ENCODE results near the gene ZNF665. TPM values are rescaled to one million over a fixed set of nuclear protein-coding genes. Genes with fewer than 3 reads are reported as not detected.
"Not testable (repeated sequence)": the region's sequence is repeated elsewhere in the genome, so short reads cannot be mapped to it uniquely, and the experiment has no call there.

Gene ZNF665
- total RNA-seq, 1 donor from 2014 or later = 4.4 TPM

DNA sequence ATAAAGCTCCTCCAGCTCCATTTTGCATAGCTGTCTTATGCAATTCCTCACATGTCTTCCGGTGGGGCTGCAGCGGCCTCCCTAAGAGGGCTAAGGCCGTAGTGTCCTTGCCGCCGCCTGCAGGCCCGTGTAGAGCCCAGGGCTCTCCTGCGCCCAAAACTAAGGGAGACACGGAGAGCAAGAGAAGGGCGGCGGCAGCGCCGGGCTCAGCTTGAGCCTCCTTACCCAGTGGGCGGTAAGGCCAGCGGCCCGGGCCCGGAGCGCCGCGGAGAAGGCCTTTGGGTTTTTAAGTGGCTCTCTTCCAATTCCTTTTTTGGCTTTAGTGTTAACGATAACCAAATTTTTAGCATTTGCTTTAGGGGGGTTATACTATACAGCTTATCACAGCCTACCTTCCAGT is 31.4 kb upstream of the ZNF665 start:
- no peak overlapping the region for H3K9ac ChIP-seq (ENCODE audit: low read length)
- no peaks in the 10 kb centered on the region for H3K36me3 ChIP-seq (ENCODE audit: insufficient read depth, low read length)
- FAIRE-seq (no peak), DNase-seq (ENCODE audit: low read depth) (no peak)
- Mint-ChIP-seq H3K27me3 (ENCODE audit: low read depth, unreplicated experiment) (no peaks in the 10 kb centered on the region), H3K4me1 (ENCODE audit: low read depth, unreplicated experiment) (no peaks in the 10 kb centered on the region), H3K4me3 (ENCODE audit: unreplicated experiment) (no peak overlapping the region), H3K9me3 (ENCODE audit: unreplicated experiment) (peaks cover 20% of the 10 kb centered on the region), H3K27ac (ENCODE audit: unreplicated experiment) (no peak overlapping the region), H3K36me3 (ENCODE audit: low read depth, unreplicated experiment) (peaks cover 9% of the 10 kb centered on the region)
- no peak overlapping the region for H3K27ac ChIP-seq (ENCODE audit: low read depth, low read length)
- no peak overlapping the region for H3K4me3 ChIP-seq (ENCODE audit: insufficient read depth, low read depth, low read length)
- no peaks in the 10 kb centered on the region for H4K20me1 ChIP-seq (ENCODE audit: insufficient read depth, low read length)
- TF ChIP-seq, protein P1, sequence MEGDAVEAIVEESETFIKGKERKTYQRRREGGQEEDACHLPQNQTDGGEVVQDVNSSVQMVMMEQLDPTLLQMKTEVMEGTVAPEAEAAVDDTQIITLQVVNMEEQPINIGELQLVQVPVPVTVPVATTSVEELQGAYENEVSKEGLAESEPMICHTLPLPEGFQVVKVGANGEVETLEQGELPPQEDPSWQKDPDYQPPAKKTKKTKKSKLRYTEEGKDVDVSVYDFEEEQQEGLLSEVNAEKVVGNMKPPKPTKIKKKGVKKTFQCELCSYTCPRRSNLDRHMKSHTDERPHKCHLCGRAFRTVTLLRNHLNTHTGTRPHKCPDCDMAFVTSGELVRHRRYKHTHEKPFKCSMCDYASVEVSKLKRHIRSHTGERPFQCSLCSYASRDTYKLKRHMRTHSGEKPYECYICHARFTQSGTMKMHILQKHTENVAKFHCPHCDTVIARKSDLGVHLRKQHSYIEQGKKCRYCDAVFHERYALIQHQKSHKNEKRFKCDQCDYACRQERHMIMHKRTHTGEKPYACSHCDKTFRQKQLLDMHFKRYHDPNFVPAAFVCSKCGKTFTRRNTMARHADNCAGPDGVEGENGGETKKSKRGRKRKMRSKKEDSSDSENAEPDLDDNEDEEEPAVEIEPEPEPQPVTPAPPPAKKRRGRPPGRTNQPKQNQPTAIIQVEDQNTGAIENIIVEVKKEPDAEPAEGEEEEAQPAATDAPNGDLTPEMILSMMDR (IDR thresholded peaks at IDR 0.05; ENCODE audit: insufficient read depth, low read depth, low read length) = no peak
- no peak for TF ChIP-seq EZH2 (IDR thresholded peaks at IDR 0.05; ENCODE audit: insufficient read depth, low read length)
- no peak overlapping the region for H2AFZ ChIP-seq (ENCODE audit: low read depth, low read length)
- H3K9me3 ChIP-seq (ENCODE audit: insufficient read depth, low read depth, low read length) = peaks cover 16% of the 10 kb centered on the region
- no peaks in the 10 kb centered on the region for H3K79me2 ChIP-seq (ENCODE audit: insufficient read depth, low read length)
- no peak overlapping the region for H3K4me2 ChIP-seq (ENCODE audit: low read length)
- H3K4me1 ChIP-seq (ENCODE audit: insufficient read depth, low read length) = no peaks in the 10 kb centered on the region
- H3K27me3 ChIP-seq (ENCODE audit: insufficient read depth, low read length) = no peaks in the 10 kb centered on the region

DNA sequence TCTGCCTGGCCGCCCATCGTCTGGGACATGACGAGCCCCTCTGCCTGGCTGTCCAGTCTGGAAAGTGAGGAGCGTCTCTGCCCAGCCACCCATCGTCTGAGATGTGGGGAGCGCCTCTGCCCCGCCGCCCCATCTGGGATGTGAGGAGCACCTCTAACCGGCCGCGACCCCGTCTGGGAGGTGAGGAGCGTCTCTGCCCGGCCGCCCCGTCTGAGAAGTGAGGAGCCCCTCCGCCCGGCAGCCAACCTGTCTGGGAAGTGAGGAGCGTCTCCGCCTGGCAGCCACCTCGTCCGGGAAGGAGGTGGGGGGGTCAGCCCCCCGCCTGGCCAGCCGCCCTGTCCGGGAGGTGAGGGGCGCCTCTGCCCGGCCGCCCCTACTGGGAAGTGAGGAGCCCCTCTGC is 29.6 kb upstream of the ZNF665 start:
- peaks cover 22% of the 10 kb centered on the region for H3K9me3 Mint-ChIP-seq (ENCODE audit: unreplicated experiment)
- H3K27me3 ChIP-seq (ENCODE audit: insufficient read depth, low read length); H3K27ac ChIP-seq (ENCODE audit: low read depth, low read length); H3K4me1 Mint-ChIP-seq (ENCODE audit: low read depth, unreplicated experiment); H3K4me3 ChIP-seq (ENCODE audit: insufficient read depth, low read depth, low read length); H3K36me3 Mint-ChIP-seq (ENCODE audit: low read depth, unreplicated experiment); H3K9ac ChIP-seq (ENCODE audit: low read length); H3K4me2 ChIP-seq (ENCODE audit: low read length); H2AFZ ChIP-seq (ENCODE audit: low read depth, low read length); H3K27me3 Mint-ChIP-seq (ENCODE audit: low read depth, unreplicated experiment); H3K36me3 ChIP-seq (ENCODE audit: insufficient read depth, low read length); FAIRE-seq; H3K4me1 ChIP-seq (ENCODE audit: insufficient read depth, low read length); H3K27ac Mint-ChIP-seq (ENCODE audit: unreplicated experiment); DNase-seq (ENCODE audit: low read depth); H3K4me3 Mint-ChIP-seq (ENCODE audit: unreplicated experiment); H3K79me2 ChIP-seq (ENCODE audit: insufficient read depth, low read length); H4K20me1 ChIP-seq (ENCODE audit: insufficient read depth, low read length): not testable (repeated sequence)
- H3K9me3 ChIP-seq (ENCODE audit: insufficient read depth, low read depth, low read length) = peaks cover 19% of the 10 kb centered on the region

DNA sequence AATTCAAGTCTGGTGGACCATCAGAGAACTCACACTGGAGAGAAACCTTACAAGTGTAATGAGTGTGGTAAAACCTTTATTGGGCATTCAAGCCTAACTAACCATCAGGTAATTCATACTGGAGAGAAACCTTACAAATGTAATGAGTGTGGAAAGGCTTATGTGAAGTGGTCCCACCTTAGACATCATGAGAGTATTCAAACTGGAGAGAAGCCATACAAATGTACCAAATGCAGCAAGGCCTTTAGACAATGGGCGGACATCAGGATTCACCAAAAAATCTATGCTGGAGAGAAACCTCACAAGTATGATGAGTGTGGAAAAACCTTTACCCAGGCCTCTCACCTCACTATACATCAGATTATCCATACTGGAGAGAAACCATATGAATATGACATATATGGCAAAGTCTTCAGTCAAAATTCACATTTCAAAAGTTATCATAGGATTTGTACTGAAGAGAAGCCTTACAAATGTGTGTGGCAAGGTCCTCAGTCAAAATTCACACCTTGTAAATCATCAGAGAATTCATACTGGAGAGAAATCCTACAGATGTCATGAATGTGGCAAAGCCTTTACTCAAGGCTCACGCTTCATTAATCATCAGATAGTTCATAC is 19.7 kb upstream of the ZNF665 start:
- peaks cover 5% of the 10 kb centered on the region for H3K36me3 ChIP-seq (ENCODE audit: insufficient read depth, low read length)
- H3K27ac ChIP-seq (ENCODE audit: low read depth, low read length) = no peak overlapping the region
- H3K9ac ChIP-seq (ENCODE audit: low read length) = no peak overlapping the region
- H3K4me1 Mint-ChIP-seq (ENCODE audit: low read depth, unreplicated experiment) = no peaks in the 10 kb centered on the region
- H3K9me3 Mint-ChIP-seq (ENCODE audit: unreplicated experiment) = peaks cover 75% of the 10 kb centered on the region
- H3K36me3 Mint-ChIP-seq (ENCODE audit: low read depth, unreplicated experiment) = peaks cover 31% of the 10 kb centered on the region
- H3K4me2 ChIP-seq (ENCODE audit: low read length) = no peak overlapping the region
- H3K4me3 ChIP-seq (ENCODE audit: insufficient read depth, low read depth, low read length) = no peak overlapping the region
- H4K20me1 ChIP-seq (ENCODE audit: insufficient read depth, low read length) = no peaks in the 10 kb centered on the region
- DNase-seq (ENCODE audit: low read depth) (no peak), FAIRE-seq (no peak)
- no peaks in the 10 kb centered on the region for H3K27me3 ChIP-seq (ENCODE audit: insufficient read depth, low read length)
- H3K27me3 Mint-ChIP-seq (ENCODE audit: low read depth, unreplicated experiment) = no peaks in the 10 kb centered on the region
- no peaks in the 10 kb centered on the region for H3K79me2 ChIP-seq (ENCODE audit: insufficient read depth, low read length)
- H2AFZ ChIP-seq (ENCODE audit: low read depth, low read length) = no peak overlapping the region
- peaks cover 51% of the 10 kb centered on the region for H3K9me3 ChIP-seq (ENCODE audit: insufficient read depth, low read depth, low read length)
- no peak overlapping the region for H3K4me3 Mint-ChIP-seq (ENCODE audit: unreplicated experiment)
- TF ChIP-seq, protein P1 (IDR thresholded peaks at IDR 0.05; ENCODE audit: insufficient read depth, low read depth, low read length) = no peak
- no peak for TF ChIP-seq EZH2 (IDR thresholded peaks at IDR 0.05; ENCODE audit: insufficient read depth, low read length)
- no peak overlapping the region for H3K27ac Mint-ChIP-seq (ENCODE audit: unreplicated experiment)
- H3K4me1 ChIP-seq (ENCODE audit: insufficient read depth, low read length) = no peaks in the 10 kb centered on the region

DNA sequence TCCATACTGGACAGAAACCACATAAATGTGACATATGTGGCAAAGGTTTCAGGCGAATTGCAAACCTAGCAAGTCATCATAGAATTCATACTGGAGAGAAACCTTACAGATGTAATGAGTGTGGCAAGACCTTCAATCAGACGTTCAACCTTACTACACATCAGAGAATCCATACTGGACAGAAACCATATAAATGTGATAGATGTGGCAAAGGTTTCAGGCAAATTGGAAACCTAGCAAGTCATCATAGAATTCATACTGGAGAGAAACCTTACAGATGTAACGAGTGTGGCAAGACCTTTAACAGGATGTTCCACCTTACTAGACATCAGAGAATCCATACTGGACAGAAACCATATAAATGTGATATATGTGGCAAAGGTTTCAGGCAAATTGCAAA is 18.4 kb upstream of the ZNF665 start:
- not testable (repeated sequence) for H3K36me3 ChIP-seq (ENCODE audit: insufficient read depth, low read length); H3K4me1 ChIP-seq (ENCODE audit: insufficient read depth, low read length); H3K4me3 ChIP-seq (ENCODE audit: insufficient read depth, low read depth, low read length); H2AFZ ChIP-seq (ENCODE audit: low read depth, low read length); H3K4me1 Mint-ChIP-seq (ENCODE audit: low read depth, unreplicated experiment); FAIRE-seq; H3K4me2 ChIP-seq (ENCODE audit: low read length); H3K9ac ChIP-seq (ENCODE audit: low read length); H3K27ac Mint-ChIP-seq (ENCODE audit: unreplicated experiment); H3K27me3 ChIP-seq (ENCODE audit: insufficient read depth, low read length); H3K4me3 Mint-ChIP-seq (ENCODE audit: unreplicated experiment); DNase-seq (ENCODE audit: low read depth); H4K20me1 ChIP-seq (ENCODE audit: insufficient read depth, low read length); H3K27me3 Mint-ChIP-seq (ENCODE audit: low read depth, unreplicated experiment); H3K79me2 ChIP-seq (ENCODE audit: insufficient read depth, low read length); H3K27ac ChIP-seq (ENCODE audit: low read depth, low read length)
- H3K9me3 ChIP-seq (ENCODE audit: insufficient read depth, low read depth, low read length) = peaks cover 47% of the 10 kb centered on the region
- Mint-ChIP-seq H3K9me3 (ENCODE audit: unreplicated experiment) (peaks cover 83% of the 10 kb centered on the region), H3K36me3 (ENCODE audit: low read depth, unreplicated experiment) (peaks cover 38% of the 10 kb centered on the region)
